ENCODE data around the gene TMEM119.
"Not testable (repeated sequence)": the region's sequence is repeated elsewhere in the genome, so short reads cannot be mapped to it uniquely, and the experiment has no call there.

Gene TMEM119

DNA sequence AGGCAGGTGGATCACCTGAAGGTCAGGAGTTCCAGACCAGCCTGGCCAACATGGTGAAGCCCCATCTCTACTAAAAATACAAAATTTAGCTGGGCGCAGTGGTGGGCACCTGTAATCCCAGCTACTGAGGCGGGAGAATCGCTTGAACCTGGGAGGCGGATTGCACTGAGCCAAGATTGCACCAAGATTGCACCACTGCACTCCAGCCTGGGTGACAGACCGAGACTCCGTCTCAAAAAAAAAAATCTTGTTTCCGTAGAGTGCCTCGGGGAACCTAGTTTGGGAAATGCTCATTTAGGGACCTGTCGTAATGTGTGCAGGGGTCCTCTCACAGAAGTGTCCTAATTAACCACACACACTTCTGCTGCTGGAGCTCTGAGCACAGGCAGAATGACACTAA, 7.4 kb downstream of the TMEM119 start:
- H3K36me3 Mint-ChIP-seq (ENCODE audit: low read depth); H3K9me3 Mint-ChIP-seq; H3K4me3 Mint-ChIP-seq; H3K27me3 Mint-ChIP-seq; H3K27ac Mint-ChIP-seq; H3K4me1 Mint-ChIP-seq (ENCODE audit: low read depth): not testable (repeated sequence)

- H3K27me3 Mint-ChIP-seq: no peaks in the 10 kb centered on the region
- no peak overlapping the region for H3K27ac Mint-ChIP-seq
- H3K4me1 Mint-ChIP-seq (ENCODE audit: low read depth): no peaks in the 10 kb centered on the region
- no peaks in the 10 kb centered on the region for H3K9me3 Mint-ChIP-seq
- no peaks in the 10 kb centered on the region for H3K36me3 Mint-ChIP-seq (ENCODE audit: low read depth)
- H3K4me3 Mint-ChIP-seq: no peak overlapping the region
These were observed 8.0 kb downstream of the TMEM119 start for GRCh38 chr12:108589840-108590229.

DNA sequence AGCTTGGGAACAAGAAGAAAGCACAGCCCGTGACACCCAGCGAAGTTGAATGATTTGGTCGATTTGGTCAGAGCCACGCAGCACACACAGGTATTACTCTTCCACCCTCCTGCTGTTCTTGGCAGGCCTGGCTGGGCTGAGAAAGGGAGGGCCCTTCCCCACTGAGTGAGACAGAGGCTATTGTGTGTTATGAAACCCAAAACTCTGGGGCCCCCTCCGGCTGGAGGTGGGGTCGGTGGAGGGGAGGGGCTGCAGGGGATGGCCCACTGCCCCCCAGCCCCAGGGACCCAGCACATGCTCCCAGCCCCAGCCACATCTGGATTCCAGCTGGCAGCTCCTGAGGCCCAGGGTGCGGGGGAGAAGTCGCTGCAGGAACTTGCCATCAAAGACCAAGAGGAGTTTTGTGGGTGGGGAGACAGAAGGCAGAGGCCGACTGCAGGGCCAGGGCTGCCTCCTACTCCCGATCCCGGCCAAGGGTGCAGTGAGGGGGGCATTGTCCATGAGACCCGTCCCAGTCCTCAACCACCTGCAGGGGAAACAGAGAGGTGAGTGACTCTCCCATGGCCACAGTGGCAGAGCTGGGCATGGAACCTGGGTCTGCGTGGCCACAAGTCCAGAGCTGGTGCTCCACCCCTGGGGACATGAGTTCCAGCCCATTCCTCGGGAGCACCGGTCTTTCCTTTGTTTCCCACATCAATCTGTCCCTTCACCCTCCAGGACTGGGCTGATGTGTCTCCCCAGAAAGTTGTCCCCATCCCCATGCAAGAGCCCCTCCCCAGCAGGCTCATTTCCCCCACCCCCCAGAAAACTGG, 8.7 kb downstream of the TMEM119 start:
- H3K27me3 Mint-ChIP-seq: no peaks in the 10 kb centered on the region
- H3K27ac Mint-ChIP-seq: no peak overlapping the region
- no peaks in the 10 kb centered on the region for H3K9me3 Mint-ChIP-seq
- no peaks in the 10 kb centered on the region for H3K4me1 Mint-ChIP-seq (ENCODE audit: low read depth)
- no peaks in the 10 kb centered on the region for H3K36me3 Mint-ChIP-seq (ENCODE audit: low read depth)
- H3K4me3 Mint-ChIP-seq: no peak overlapping the region

DNA sequence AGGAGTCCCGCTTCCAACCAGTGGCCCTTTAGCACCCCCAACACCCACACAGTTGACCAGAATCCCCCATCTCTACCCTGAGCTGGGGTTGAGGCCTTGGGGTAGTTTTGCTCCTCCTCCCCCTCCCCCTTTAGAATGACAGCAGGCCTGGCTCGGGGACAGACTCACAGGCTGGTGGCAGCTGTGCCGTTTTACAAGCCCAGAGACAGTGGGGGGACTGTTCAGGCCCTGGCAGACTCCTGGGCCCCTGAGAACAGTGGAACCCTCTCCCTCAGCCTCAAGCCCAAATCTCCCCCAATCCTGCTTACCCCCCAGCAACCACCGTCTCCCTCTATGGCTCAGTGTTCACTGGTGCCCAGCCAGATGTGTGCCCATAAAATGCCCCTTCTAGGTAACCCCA, 10.1 kb downstream of the TMEM119 start:
- H3K9me3 Mint-ChIP-seq: no peaks in the 10 kb centered on the region

DNA sequence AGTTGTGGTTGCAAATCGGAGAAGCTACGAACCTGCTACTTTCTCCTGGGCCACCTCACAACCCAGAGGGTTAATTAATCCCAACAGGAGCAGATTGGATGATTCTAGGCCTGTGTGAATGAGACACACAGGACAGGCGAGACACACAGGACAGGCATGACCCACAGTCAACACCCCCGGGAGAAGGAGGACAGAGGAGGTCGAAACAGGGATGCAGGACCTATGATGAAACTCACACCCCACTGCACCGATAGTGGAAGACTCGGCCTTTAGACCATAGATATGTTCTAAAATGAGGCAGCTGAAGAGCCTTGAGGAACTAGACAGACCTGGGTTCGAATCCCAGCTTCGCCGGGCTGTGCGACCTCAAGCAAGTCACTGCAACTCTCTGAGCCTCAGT, 11.6 kb downstream of the TMEM119 start:
- Mint-ChIP-seq H3K4me1 (ENCODE audit: low read depth) (no peaks in the 10 kb centered on the region), H3K9me3 (no peaks in the 10 kb centered on the region), H3K27ac (no peak overlapping the region), H3K4me3 (no peak overlapping the region), H3K36me3 (ENCODE audit: low read depth) (no peaks in the 10 kb centered on the region), H3K27me3 (no peaks in the 10 kb centered on the region)

More for the DNA sequence above, 10.1 kb downstream of the TMEM119 start:
- Mint-ChIP-seq H3K27me3 (no peaks in the 10 kb centered on the region), H3K36me3 (ENCODE audit: low read depth) (no peaks in the 10 kb centered on the region), H3K4me1 (ENCODE audit: low read depth) (no peaks in the 10 kb centered on the region), H3K4me3 (no peak overlapping the region), H3K27ac (no peak overlapping the region)

DNA sequence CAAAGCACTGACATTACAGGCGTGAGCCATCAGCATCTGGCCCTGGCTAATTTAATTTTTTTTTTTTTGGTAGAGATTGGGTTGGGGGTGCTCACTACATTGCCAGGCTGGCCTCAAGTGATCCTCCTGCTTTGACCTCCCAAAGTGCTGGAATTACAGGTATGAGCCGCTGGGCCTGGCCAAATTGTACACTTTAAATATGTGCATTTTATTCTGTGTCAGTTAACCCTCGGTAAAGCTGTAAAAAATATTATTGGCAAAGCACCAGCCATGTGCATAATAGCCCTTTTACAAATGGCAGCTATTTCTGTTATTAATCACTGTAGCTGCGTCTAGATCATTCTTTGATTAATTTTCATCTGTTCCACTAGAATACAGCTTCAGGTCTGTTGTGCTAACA, 12.0 kb downstream of the TMEM119 start:
- no peaks in the 10 kb centered on the region for H3K27me3 Mint-ChIP-seq
- no peak overlapping the region for H3K27ac Mint-ChIP-seq
- H3K4me1 Mint-ChIP-seq (ENCODE audit: low read depth): no peaks in the 10 kb centered on the region
- no peak overlapping the region for H3K4me3 Mint-ChIP-seq
- no peaks in the 10 kb centered on the region for H3K36me3 Mint-ChIP-seq (ENCODE audit: low read depth)
- no peaks in the 10 kb centered on the region for H3K9me3 Mint-ChIP-seq

DNA sequence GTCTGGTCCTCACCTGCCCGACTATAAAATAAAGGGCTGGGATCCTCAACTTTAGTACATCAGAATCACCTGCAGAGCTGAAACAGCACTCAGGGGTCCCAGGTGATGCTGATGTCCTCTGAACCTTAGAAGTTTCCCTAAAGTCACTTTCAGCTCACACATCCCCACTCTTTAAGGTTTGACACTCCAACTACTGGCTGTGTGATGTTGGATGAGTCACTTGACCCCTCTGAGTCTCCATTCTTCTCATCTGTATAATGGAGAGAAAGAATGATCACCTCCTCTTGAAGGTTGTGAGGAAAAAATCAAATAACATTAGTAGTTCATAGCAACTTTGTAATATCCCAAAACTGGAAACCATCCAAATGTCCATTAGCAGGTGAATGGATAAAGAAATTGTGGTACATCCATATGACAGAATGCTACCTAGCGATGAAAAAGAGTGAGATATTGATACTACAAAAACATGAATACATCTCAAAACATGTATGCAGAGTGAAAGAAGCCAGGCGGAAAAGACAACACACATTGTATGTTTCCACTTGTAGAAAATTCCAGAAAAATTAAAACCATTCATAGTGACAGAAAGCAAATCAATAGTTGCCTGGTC, 13.3 kb downstream of the TMEM119 start:
- no peak overlapping the region for H3K27ac Mint-ChIP-seq
- H3K36me3 Mint-ChIP-seq (ENCODE audit: low read depth): no peaks in the 10 kb centered on the region
- H3K27me3 Mint-ChIP-seq: no peaks in the 10 kb centered on the region
- no peak overlapping the region for H3K4me3 Mint-ChIP-seq
- H3K4me1 Mint-ChIP-seq (ENCODE audit: low read depth): no peaks in the 10 kb centered on the region
- no peaks in the 10 kb centered on the region for H3K9me3 Mint-ChIP-seq

DNA sequence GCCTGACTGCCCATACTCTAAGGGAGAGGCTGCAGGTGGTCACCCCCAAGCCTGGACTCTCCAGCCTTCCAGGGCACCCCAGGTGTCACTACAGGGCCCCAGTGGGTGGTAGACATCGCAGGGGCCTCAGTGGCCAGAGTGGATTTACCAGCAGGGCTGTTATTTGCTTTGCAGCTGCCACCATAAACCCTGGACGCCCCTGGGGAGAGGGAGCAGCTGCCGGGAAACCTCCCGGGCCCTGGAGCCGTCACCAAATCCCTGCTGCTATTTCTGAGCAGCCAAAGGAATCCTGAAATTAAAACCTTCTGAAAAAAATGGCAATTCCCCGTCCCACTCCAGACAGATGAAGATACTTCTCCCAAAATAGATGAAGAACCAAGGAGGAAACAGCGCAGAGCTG, 13.9 kb downstream of the TMEM119 start:
- Mint-ChIP-seq H3K27me3 (no peaks in the 10 kb centered on the region), H3K36me3 (ENCODE audit: low read depth) (no peaks in the 10 kb centered on the region), H3K27ac (no peak overlapping the region), H3K4me3 (no peak overlapping the region), H3K9me3 (peaks cover 2% of the 10 kb centered on the region), H3K4me1 (ENCODE audit: low read depth) (peaks cover 2% of the 10 kb centered on the region)

GRCh38 chr12:108582978-108583770, 14.7 kb downstream of the TMEM119 start:
- H3K27ac Mint-ChIP-seq: no peak overlapping the region

GRCh38 chr12:108582509-108582908, 15.4 kb downstream of the TMEM119 start:
- no peaks in the 10 kb centered on the region for H3K36me3 Mint-ChIP-seq (ENCODE audit: low read depth)
- H3K27me3 Mint-ChIP-seq: no peaks in the 10 kb centered on the region
- no peak overlapping the region for H3K27ac Mint-ChIP-seq
- H3K9me3 Mint-ChIP-seq: peaks cover 6% of the 10 kb centered on the region
- peaks cover 6% of the 10 kb centered on the region for H3K4me1 Mint-ChIP-seq (ENCODE audit: low read depth)
- no peak overlapping the region for H3K4me3 Mint-ChIP-seq

More at GRCh38 chr12:108582978-108583770, 14.7 kb downstream of the TMEM119 start:
- Mint-ChIP-seq H3K27me3 (no peaks in the 10 kb centered on the region), H3K9me3 (peaks cover 6% of the 10 kb centered on the region), H3K4me3 (no peak overlapping the region), H3K4me1 (ENCODE audit: low read depth) (peaks cover 6% of the 10 kb centered on the region), H3K36me3 (ENCODE audit: low read depth) (no peaks in the 10 kb centered on the region)

DNA sequence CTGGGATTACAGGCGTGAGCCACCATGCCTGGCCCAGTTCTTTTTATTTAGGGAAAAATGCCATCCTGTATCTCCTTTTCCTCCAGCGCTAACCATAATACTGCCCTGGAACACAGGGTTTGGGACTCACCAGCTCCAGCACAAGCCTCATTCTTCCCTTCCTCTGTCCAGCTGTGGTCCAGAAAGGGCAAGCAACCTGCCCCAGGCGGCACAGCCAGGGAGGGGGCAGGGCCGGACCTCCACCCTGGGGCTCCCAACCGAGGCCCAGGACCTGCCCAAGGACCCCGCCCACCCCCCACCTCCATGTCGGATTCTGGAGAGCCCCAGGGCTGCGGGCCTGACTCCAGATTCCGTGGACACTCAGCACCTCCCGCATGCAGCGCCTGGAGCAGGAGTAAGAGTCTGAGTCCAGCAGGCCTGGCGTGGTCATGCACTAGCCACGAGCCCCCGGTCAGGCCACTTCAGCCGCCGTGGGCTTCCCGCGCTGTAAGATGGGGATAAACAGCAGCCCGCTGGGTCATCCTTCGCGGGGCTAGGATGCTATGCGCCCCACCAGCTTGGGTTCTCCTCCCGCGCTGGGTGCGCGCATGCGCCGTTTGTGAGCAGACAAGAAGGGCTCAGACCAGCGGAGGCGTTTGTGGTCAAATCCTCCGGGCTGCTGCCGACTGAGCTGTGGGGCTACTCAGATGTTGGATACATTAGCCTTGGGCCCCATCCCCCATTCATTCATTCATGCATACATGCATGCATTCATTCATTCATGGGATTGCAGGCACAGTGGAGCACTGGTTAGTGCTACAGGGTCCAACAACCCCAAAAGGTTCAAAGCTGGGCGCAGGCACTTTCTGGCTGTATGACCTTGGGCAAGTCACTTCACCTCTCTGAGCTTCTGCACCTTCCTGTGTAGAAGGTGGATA, 16.3 kb downstream of the TMEM119 start:
- Mint-ChIP-seq H3K27me3 (no peaks in the 10 kb centered on the region), H3K4me1 (ENCODE audit: low read depth) (peaks cover 10% of the 10 kb centered on the region), H3K36me3 (ENCODE audit: low read depth) (no peaks in the 10 kb centered on the region), H3K9me3 (peaks cover 6% of the 10 kb centered on the region), H3K4me3 (no peak overlapping the region), H3K27ac (no peak overlapping the region)

DNA sequence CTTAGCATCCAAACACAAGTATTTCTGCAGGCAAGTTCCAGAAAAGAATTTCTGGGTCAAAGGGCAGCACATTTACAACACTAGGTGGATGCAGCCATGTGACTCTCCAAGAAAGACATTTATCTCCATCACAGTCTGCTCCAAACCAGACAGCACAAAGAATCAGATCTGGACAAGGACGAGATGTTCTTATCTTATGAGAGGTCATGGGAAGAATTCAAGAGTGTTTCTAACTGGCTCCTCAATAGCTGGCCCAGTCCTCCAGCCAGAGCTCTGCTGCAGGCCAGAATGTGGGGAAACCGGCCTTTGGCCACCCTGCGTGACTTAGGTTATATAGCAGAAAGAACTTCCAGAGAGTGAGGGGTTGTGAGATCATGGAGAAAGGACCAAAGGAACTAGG, 17.4 kb downstream of the TMEM119 start:
- Mint-ChIP-seq H3K9me3 (peaks cover 6% of the 10 kb centered on the region), H3K4me3 (no peak overlapping the region), H3K27ac (no peak overlapping the region), H3K4me1 (ENCODE audit: low read depth) (peaks cover 19% of the 10 kb centered on the region), H3K36me3 (ENCODE audit: low read depth) (no peaks in the 10 kb centered on the region), H3K27me3 (no peaks in the 10 kb centered on the region)

- Mint-ChIP-seq H3K27ac (peak overlapping the region; percentile 49), H3K27me3 (no peaks in the 10 kb centered on the region), H3K9me3 (peaks cover 6% of the 10 kb centered on the region), H3K4me1 (ENCODE audit: low read depth) (peaks cover 34% of the 10 kb centered on the region), H3K36me3 (ENCODE audit: low read depth) (no peaks in the 10 kb centered on the region), H3K4me3 (no peak overlapping the region)
These were observed 19.1 kb downstream of the TMEM119 start for GRCh38 chr12:108578813-108579212.

DNA sequence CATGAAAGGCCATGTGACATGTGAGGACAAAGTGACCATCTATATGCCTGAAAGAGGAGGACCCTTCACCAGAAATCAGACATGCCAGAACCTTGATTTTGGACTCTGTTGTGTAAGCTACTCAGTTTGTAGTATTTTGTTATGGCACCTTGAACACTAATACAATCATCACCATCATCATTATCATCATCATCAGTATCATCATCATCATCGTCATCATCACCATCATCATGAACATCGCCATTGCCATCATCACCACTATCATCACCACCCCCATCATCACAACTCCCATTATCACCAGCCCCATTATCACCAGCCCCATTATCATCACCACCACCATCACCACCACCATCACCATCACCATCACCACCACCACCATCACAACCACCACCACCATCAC, 19.6 kb downstream of the TMEM119 start:
- Mint-ChIP-seq H3K27me3 (no peaks in the 10 kb centered on the region), H3K9me3 (peaks cover 6% of the 10 kb centered on the region), H3K27ac (peak overlapping the region; percentile 36), H3K4me1 (ENCODE audit: low read depth) (peaks cover 38% of the 10 kb centered on the region), H3K36me3 (ENCODE audit: low read depth) (no peaks in the 10 kb centered on the region), H3K4me3 (no peak overlapping the region)

Measured in stimulated activated naive CD8-positive, alpha-beta T cell treated with anti-CD3 and anti-CD28 coated beads, Interleukin-15, Interleukin-2, amounts not matched to agents 100 ng/mL and 50 ng/mL, for 24 hours (primary cell).